Right lobe of liver (tissue), 6 donors: ENCODE data around the gene B9D1. TPM values are rescaled to one million over a fixed set of nuclear protein-coding genes. Genes with fewer than 3 reads are reported as not detected.

ENCODE experiments used
- ATAC-seq, 4 donors: fragments of 200-7000 bp; cut with Tn5 transposase; one replicate each; pipeline ENCODE4 v1.9.1; 2020; ENCODE audit warnings: mild to moderate bottlenecking in 4 of 4, moderate library complexity in 4 of 4
- DNase-seq, 3 donors: peaks; one replicate each; pipeline ENCODE4 v3.0.0-alpha.2; 2020
- H3K27ac ChIP-seq, 3 donors: fragments of 200-600 bp; one replicate each; pipeline ENCODE4 v1.8.0; 2022
- H3K27me3 ChIP-seq, 2 donors: fragments of 200-600 bp; one replicate each; pipeline ENCODE4 v1.8.0; 2022
- H3K36me3 ChIP-seq, 4 donors: fragments of 200-600 bp; sonication (generic) in 1 of 4; one replicate each; pipeline versions ENCODE4 v1.5.1 to v1.8.0; 2017 to 2022; ENCODE audit warnings: control low read depth in 1 of 4
- H3K4me1 ChIP-seq, 4 donors: fragments of 200-600 bp; sonication (generic) in 1 of 4; one replicate each; pipeline versions ENCODE4 v1.5.1 to v1.8.0; 2017 to 2022; ENCODE audit warnings: control low read depth in 1 of 4
- H3K4me3 ChIP-seq, 3 donors: fragments of 200-600 bp; one replicate each; pipeline ENCODE4 v1.8.0; 2022
- H3K9me3 ChIP-seq, 4 donors: fragments of 200-600 bp; sonication (generic) in 1 of 4; one replicate each; pipeline versions ENCODE4 v1.5.1 to v1.8.0; 2017 to 2022; ENCODE audit warnings: control low read depth in 1 of 4
- CTCF ChIP-seq, 4 donors: fragments of 200-600 bp in 3 of 4; fragments of 450-650 bp in 1 of 4; IDR thresholded peaks; one replicate each; pipeline versions ENCODE4 v1.5.1 to v1.8.0; 2016 to 2022; ENCODE audit warnings: antibody characterized with exemption in 4 of 4, mild to moderate bottlenecking in 2 of 4
- POLR2A ChIP-seq: fragments of 450-650 bp; IDR thresholded peaks from one replicate; pipeline ENCODE4 v1.6.1; 2017; ENCODE audit warnings: antibody characterized with exemption, mild to moderate bottlenecking
- WGBS: methylation state at CpG from one replicate; pipeline ENCODE4 v1.1.6; 2018; ENCODE audit warnings: low coverage, low lambda C conversion rate; ENCODE audit not compliant: insufficient coverage; ENCODE audit errors: missing lambda C conversion rate; 5-methylcytosine and 5-hydroxymethylcytosine counted together
- intact Hi-C, 2 donors: fragments of 100-400 bp; cut with DNase I; formaldehyde crosslinking; loops; one replicate each; pipeline versions ENCODE4 v1.11.2 to v1.14.1; 2022
- total RNA-seq, 6 experiments: library from RNA; depleted of rRNA in 2 of 6; stranded (reverse); fragments of >200 nt in 2 of 6; fragmentation: NEBNext Ultra II Directional in 3 of 6; extraction: Animal tissue kit (Norgen Biotek cat#: 25700) in 3 of 6; gene quantifications; one replicate each; pipeline versions ENCODE4 v1.1.0 to v1.2.4, GENCODE V29; 2016 to 2023
- donor health status: DM: no; HTN: yes; CAD: no.
- donor health status: DM: no; HTN: no; CAD: no.
- donor health status: DM: no; HTN: no; CAD: no.
- donor health status: DM: no; HTN: yes; CAD: no.
- donor health status: DM: no; HTN: yes; CAD: no.

The B9D1 gene
- total RNA-seq, 6 experiments from 2014 or later = 2.3 to 27.9 (median 5.7) TPM

- TF ChIP-seq POLR2A (no peak), CTCF (IDR thresholded peaks at IDR 0.05) (no peak)
- WGBS = 46% methylated on average over 7 of the region's 7 CpGs
- Histone ChIP-seq H3K9me3 (no peaks in the 10 kb centered on the region), H3K36me3 (no peaks in the 10 kb centered on the region), H3K4me1 (peaks cover 2 to 73% (median 33%) of the 10 kb centered on the region in 4 donors), H3K4me3 (no peak overlapping the region), H3K27me3 (no peaks in the 10 kb centered on the region), H3K27ac (peak overlapping the region in 2 of 3 donors; percentile 2 to 40)
- intact Hi-C loops = no loop called here
- DNase-seq (peak in 1 of 3 donors; percentile 47), ATAC-seq (no peak)
Measured at GRCh38 chr17:19341211-19341631, 21.3 kb downstream of the B9D1 start.

GRCh38 chr17:19339341-19339815 lies 23.1 kb downstream of the B9D1 start:
- peak overlapping the region in 1 of 3 donors; percentile 89 for H3K27ac ChIP-seq
- no peaks in the 10 kb centered on the region for H3K27me3 ChIP-seq
- DNase-seq (no peak), ATAC-seq (no peak)
- WGBS = 53% methylated on average over 1 of the region's 2 CpGs
- H3K4me1 ChIP-seq = peaks cover 0 to 62% (median 24%) of the 10 kb centered on the region in 4 donors
- H3K4me3 ChIP-seq = no peak overlapping the region
- intact Hi-C loops = no loop called here
- H3K9me3 ChIP-seq = no peaks in the 10 kb centered on the region
- no peaks in the 10 kb centered on the region for H3K36me3 ChIP-seq
- TF ChIP-seq CTCF (IDR thresholded peaks at IDR 0.05) = no peak
- no peak for TF ChIP-seq POLR2A

- Histone ChIP-seq H3K9me3 (no peaks in the 10 kb centered on the region), H3K27me3 (no peaks in the 10 kb centered on the region), H3K4me1 (peaks cover 0 to 51% (median 19%) of the 10 kb centered on the region in 4 donors), H3K27ac (peak overlapping the region; percentile 52 to 89 (median 89)), H3K4me3 (peak overlapping the region in 2 of 3 donors; percentile 56 to 63), H3K36me3 (no peaks in the 10 kb centered on the region)
- WGBS = 27% methylated on average over 2 of the region's 7 CpGs
- intact Hi-C loops = no loop called here
- DNase-seq (peak; percentile 87 to 97 (median 95)), ATAC-seq (peak; percentile 79 to 86 (median 84))
- TF ChIP-seq CTCF (IDR thresholded peaks at IDR 0.05) (peak; percentile 80 to 97 (median 86)), POLR2A (peak; percentile 55)
Measured at GRCh38 chr17:19338031-19338990, 24.2 kb downstream of the B9D1 start.

GRCh38 chr17:19337712-19338023 lies 24.9 kb downstream of the B9D1 start:
- 17% methylated on average over 1 of the region's 2 CpGs for WGBS
- Histone ChIP-seq H3K36me3 (no peaks in the 10 kb centered on the region), H3K9me3 (no peaks in the 10 kb centered on the region), H3K27me3 (no peaks in the 10 kb centered on the region), H3K27ac (peak overlapping the region; percentile 51 to 89 (median 89)), H3K4me3 (peak overlapping the region in 2 of 3 donors; percentile 56 to 63), H3K4me1 (peaks cover 0 to 44% (median 16%) of the 10 kb centered on the region in 4 donors)
- ATAC-seq (peak in 3 of 4 donors; percentile 1 to 29 (median 14)), DNase-seq (peak in 2 of 3 donors; percentile 73 to 80)
- TF ChIP-seq CTCF (IDR thresholded peaks at IDR 0.05) = no peak
- TF ChIP-seq POLR2A = no peak
- intact Hi-C loops = no loop called here
